ENCODE data around the gene KIF5A.
"Not testable (repeated sequence)": the region's sequence is repeated elsewhere in the genome, so short reads cannot be mapped to it uniquely, and the experiment has no call there.

KIF5A gene

DNA sequence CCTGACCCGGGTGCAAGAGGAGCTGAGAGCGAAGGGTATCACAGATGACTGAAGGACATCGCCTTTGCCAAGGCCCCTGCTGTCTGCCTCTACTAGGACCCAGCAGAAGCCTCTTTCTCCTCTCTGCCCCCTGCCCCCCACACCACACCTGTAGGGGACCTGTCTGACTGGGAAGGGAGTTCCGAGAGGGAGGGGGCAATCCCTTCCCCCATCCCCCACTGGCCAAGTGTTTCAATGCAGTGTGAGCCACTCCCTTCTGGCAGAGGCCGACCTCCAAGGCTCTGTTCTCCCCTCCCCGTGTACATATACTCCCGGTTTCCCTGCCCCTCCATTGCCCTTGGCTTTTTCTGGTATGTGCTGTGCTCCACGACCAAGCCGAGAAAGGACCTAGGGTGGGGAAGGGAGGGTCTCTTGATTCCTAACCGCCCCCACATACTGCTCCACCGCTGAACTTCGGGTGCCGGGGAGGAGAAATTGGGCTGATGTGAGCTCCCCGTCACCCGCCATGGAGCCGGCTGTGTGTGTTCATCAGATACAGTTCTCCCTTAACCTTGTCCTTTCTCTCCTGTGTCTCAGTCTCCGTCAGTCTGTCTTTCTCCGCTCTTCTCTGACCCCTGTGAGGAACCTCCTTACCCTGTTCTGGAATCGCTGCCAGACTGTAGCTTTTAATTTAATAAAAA, 59.4 kb downstream of the KIF5A start:
- DNase-seq: no peak

DNA sequence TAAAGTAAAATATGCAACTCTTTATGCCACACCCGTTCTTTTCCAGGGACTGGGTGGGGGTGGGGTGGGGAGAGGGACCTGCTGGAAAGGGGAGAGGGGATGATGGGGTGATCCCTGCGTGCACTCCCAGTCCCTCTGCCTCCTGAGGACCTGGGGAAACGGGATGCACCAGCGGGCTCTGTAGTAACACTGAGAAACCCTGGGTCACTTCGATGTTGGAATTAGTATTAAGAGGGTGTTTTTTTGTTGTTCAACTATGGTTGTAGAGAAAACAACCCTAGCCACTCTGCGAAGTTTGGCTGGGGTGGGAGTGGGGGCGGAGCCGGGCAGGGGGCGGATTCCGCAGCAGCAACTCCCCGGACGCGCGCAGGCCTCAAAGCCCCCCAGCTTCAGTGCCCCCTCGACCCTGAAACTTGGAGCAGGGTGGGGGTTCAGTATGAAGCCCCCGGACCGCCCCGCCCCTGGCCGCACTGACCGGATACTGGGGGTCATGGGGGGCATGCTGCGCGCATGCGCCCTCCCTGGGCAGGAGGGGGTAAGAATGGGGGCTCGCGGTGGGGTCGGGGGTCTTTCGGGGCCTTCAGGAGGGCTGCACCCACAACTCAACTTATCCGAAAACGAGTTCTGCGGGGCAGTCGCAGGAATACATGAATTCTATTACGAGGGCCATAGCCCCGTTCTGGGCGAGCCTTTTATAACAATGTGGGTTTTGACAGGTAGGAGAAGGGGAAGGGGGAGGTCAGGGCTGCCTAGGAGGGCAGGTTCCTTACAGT, 60.1 kb downstream of the KIF5A start:
- no peak for DNase-seq

DNA sequence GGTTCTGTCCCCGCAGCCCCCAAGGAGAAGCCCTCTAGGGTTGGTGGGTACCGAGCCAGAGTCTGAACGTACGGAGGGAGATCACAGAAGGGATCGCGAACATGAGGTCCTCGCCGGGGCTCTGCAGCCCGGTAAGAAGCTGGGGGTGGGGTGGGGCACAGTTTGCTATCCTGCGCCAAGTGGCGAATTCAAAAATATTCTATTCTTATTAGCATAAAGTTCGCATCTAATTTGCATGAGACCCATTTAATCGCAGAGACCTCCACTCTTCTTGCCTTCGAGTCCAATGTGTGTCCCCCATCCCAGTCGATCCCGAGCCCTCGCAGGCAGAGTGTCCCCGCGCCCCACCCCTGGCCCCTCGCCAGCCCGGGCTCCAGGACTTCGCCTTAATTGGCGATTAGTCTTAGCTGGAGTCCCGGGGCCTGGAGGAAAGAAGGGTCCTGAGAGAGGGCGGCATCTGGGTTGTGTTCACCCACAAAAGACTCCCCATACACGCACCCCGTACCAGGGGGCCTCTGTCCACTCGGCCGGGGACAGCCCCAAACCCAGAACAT, 60.8 kb downstream of the KIF5A start:
- no peak for DNase-seq

DNA sequence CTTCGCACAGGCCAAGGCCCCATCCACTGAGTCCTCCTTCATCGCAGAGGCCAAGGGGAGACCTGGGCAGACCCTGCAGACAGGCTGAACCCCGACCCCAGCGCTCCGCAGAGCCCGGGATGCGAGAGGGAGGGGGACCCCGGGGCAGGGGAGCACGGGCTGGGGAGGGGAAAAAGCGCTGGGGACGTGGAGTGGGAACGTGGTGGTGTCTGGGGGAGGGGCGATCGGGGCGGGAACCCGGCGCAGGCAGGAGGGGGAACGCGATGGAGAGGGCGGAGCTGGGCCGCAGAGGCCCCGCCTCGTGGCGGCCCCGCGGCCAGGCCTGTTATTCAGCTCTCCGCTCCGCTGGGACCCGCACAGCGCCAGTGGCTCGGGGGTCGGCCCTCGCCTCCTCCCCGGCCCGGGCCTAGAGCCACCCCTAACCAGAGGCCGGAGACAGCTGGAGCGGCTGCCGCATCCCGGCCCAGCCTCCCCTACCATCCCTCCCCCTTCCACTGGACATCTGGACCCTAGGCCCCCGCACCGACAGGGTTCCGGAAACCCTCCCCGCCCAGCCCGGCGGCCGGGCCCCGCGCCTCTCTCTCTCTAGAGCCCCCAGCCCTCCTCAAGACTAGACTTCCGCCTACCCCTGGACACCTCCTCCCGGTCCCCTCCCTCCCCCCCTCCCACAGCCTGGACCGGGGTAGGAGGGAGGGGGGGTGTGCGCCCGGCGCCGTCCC, 61.4 kb downstream of the KIF5A start, which contains the start of gene ARHGEF25:
ARHGEF25 (plus strand) TSS at position 328 of the 719 bp plus-strand sequence. CDS start 460 bp downstream, outside the sequence.
- peak; percentile 37 for DNase-seq

DNA sequence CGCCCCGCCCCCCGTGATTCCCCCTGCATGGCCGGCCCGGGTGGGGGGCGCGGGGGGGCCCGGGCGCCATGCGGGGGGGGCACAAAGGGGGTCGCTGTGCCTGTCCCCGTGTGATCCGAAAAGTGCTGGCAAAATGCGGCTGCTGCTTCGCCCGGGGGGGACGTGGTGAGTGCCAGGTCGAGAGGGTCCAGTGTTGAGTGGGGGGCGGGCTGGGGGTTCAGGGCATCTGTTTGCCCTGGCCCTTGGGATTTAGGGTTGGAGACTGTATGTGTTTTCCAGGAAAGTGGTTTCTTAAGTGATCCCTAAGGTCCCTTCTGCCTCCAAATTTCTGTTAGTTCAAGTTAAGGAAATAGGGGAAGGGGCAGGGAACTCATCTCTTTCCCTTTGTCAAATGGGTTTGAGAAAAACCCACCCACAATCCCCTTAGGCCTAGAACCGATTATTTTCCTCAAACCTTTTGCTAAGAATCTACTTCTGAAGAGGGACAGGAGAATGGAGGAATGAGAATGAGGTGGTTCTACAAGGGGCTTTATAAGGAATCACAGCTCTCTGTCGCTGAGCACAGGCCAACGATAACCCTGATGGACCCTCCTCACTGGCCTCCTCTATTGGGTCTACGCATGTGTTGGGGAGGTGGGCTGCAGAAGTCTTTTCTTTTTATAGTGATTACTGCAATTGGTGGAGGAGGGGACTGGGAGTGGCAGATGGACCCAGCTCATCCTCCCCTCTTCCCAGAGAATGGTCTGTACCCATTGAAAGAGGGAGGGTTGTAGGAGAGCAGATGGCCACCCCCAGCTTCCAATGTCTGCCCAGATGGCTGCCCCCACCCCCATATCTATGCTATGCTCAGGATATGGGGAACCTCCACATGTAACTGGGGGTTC, 62.2 kb downstream of the KIF5A start:
- DNase-seq: no peak

DNA sequence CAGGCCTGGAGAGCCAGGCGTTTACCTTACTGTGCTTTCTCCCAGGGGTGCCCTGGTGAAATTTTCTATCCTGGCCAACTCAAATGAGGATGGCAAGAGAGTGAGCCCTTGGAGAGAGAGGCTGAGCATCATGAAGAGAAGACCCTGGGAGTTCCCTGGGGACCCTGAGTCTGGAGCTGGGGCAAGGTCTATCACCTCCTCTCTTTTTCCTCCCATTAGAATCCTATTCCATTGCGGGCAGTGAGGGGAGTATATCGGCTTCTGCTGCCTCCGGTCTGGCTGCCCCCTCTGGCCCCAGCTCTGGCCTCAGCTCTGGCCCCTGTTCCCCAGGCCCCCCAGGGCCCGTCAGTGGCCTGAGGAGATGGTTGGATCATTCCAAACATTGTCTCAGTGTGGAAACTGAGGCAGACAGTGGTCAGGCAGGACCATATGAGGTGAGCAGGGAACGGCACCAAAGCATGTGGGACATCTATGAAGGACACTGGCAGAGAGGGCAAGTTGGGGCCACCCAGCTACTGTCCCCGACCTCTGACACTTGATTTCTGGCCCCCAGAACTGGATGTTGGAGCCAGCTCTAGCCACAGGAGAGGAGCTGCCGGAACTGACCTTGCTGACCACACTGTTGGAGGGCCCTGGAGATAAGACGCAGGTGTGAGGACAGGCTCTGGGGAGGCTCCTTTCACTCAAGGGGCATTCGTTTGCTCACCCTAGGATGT, 63.0 kb downstream of the KIF5A start:
- DNase-seq: no peak

DNA sequence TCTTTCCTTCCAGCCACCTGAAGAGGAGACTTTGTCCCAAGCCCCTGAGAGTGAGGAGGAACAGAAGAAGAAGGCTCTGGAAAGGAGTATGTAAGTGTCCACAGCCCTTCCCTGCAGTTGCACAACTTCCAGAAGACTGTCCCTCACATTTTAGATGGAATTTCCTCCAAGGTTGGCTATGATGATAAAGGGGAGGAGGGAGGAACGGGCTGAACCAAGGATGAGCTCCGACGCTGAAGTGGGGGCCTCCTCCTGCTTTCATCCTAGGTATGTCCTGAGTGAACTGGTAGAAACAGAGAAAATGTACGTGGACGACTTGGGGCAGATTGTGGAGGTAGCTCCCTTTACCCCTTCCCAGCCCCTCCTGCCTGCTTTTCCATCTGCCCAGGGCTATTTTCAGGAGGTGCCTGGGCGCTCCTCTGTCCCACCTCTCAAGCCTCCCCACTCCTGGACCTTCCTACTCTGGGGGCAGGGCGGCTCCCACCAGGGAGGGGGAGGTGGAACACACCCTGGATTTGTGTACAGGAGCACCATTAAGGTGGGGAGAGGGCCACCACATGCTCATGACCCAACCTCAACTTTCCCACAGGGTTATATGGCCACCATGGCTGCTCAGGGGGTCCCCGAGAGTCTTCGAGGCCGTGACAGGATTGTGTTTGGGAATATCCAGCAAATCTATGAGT, 63.7 kb downstream of the KIF5A start:
- no peak for DNase-seq

DNA sequence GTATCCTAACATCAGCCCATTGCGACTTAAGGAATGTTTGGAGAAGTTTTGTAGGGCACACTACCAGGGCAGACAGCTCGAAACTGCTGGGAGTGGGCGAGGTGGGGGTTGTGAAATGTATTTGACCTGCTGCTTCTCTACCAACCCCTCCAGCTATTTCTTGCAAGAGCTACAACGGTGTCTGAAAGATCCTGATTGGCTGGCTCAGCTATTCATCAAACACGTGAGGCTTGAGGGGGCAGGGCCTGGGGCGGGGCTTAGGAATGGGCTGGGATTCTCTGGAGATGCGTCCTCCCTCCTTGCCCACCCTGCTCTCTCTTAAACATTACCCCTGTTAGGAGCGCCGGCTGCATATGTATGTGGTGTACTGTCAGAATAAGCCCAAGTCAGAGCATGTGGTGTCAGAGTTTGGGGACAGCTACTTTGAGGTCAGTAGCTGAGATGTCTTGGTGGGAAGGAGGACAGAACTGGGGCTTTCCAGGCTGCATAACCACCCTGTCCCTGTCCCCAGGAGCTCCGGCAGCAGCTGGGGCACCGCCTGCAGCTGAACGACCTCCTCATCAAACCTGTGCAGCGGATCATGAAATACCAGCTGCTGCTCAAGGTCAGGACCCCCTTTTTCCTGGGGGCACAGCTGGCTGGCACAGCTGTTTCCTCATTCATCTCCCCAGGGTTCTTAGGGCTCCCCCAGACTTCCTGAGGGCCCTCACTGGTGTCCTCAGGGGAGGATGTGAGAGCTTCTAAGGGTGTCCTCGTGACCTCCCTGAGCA, 64.5 kb downstream of the KIF5A start:
- DNase-seq: no peak

DNA sequence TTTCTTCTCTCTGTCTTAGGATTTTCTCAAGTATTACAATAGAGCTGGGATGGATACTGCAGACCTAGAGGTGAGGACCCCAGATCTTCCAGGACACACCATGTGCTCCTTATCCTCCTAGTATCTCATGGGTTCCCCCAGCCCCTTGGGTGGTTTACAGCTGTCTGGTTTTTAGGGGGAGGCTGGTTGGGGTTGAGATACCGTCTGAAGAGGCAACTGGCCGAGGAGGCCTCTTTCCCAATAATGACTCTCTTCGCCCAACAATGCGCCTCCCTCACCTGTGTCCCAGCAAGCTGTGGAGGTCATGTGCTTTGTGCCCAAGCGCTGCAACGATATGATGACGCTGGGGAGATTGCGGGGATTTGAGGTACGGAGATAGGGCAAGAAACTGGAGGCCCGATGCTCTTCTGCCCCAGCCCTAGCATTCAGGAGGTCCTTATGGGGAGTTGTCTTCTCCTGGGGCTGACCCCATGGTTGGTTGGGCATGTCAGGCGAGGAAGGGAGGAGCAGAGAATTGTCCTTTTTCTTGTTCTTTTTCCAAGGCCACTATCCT, 65.2 kb downstream of the KIF5A start:
- DNase-seq: no peak

DNA sequence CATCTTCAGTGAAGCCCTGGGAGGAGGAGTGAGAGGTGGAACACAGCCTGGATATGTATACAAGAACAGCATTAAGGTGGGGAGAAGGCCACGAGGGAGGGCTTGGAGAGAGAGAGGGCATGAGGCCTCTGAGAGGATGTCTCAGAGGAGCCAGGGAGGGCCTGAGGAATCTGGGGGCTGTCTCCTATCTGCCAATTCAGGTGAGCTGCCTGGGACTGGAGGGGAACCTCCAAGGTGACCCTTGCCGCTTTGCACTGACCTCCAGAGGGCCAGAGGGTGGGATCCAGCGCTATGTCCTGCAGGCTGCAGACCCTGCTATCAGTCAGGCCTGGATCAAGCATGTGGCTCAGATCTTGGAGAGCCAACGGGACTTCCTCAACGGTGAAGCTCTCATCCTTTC, 65.8 kb downstream of the KIF5A start:
- no peak for DNase-seq

DNA sequence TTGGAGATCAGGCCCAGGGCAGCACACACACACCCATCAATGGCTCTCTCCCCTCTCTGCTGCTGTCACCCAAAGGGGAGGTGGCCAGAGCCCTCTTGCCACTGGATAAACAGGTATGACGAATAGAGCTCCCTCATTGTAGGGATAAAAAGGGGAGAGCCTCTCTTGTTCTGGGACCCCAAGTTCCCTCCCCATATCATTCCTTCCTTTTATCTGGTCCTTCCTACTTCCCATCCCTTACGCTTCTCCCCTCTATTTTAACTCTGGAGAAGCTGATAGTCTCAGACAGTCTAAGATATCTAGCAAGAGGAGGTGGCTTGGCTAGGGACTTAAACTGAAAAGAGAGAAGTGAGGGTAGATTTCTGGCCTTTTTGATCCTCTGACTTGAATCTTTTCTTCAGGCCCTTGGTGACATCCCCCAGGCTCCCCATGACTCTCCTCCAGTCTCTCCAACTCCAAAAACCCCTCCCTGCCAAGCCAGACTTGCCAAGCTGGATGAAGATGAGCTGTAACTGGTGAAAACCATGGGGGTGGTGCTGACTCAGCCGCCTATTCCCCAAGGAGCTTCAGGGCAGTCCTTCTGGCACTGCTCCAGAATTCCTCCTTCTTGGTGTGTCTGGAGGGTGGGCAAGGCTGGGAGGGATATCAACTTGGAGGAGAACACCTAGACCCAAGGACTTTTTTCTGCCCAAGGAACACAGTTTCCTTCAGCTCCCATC, 66.7 kb downstream of the KIF5A start:
- no peak for DNase-seq

DNA sequence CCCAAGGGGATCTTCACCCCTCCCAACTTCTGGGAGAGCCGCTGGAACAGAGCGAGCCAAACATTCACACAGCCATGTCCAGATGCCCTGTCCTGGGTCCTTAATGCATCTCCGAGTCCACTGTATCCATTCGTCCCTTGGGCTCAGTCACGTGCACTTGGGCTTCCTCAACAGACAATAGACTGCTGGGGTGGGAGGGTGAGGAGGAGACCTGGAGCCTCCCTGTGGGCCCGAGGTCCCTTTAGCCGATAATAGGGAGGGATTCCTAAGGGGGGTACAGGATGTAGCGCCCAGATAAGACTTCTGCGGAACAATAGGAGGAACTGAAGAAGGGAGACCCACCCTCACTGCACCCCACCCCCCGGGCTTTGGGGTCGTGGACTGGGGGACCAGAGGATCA, 68.1 kb downstream of the KIF5A start:
- DNase-seq: no peak

DNA sequence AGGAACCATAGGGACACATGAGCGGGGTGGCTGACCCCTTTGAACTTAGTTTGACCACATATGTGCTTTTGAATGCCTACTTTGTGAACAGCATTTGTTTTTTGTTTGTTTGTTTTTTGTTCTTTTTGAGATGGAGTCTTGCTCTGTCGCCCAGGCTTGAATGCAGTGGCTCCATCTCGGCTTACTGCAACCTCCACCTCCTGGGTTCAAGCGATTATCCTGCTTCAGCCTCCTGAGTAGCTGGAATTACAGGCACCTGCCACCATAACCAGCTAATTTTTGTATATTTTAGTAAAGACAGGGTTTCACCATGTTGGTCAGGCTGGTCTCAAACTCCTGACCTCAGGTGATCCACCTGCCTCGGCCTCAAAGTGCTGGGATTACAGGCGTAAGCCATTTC, 68.6 kb downstream of the KIF5A start:
- DNase-seq: not testable (repeated sequence)

DNA sequence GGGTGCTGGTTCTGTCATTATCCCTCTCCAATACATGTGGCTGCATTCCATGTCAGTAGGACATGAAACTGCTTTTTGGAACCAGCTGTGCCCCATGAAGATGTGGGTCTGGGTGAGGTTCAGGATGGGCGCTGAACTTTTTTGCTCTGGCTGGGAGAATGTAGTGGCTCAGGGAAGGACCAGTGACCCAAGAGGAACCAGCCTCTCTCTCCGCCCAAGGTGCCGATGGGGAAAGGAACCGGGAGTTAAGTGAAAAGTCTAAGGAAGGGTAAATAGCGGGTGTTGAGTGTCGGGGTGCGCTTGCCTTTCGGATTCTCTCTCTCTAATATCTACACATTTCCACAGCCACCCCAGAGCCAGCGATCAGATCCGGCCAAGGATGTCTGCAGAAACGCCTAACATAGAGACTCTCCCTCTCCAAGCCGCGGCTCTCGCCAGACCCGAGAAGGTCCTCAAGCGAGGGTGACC, 69.2 kb downstream of the KIF5A start:
- no peak for DNase-seq

DNA sequence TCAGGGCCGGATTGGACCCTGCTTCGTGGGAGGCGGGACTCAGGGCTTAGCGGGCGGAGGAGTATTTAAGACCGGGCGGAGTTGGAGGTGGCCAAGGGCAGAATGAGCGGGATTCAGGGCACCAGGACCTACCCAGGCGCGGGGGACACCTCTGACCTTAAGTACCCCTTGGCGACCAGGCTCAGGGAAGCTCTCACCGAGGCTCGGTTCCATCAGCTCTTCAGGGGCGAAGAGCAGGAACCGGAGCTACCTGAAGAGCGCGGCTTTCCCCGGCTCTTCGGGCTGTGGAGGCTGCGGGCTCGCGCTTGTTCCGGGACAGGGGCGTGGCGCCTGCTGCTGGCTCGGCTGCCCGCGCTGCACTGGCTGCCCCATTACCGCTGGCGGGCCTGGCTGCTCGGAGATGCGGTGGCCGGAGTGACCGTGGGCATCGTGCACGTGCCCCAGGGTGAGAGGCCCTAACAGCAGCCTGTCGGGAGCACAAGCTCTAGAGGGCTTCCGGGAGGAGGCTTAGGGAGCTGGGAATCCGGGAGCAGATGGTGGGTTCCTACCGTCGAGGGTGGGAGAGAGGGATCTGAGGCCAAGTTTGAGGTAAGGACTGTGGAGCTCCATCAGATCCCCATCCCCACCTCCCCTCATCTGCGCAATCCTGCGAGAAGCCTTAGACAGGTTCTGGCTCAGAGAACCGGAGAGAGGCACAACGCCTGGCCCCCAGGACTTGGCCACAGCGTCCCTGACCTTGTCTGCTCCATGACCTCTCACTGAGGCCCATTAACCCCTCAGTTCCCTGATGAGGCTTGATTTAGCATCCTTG, 69.8 kb downstream of the KIF5A start:
- DNase-seq: no peak

DNA sequence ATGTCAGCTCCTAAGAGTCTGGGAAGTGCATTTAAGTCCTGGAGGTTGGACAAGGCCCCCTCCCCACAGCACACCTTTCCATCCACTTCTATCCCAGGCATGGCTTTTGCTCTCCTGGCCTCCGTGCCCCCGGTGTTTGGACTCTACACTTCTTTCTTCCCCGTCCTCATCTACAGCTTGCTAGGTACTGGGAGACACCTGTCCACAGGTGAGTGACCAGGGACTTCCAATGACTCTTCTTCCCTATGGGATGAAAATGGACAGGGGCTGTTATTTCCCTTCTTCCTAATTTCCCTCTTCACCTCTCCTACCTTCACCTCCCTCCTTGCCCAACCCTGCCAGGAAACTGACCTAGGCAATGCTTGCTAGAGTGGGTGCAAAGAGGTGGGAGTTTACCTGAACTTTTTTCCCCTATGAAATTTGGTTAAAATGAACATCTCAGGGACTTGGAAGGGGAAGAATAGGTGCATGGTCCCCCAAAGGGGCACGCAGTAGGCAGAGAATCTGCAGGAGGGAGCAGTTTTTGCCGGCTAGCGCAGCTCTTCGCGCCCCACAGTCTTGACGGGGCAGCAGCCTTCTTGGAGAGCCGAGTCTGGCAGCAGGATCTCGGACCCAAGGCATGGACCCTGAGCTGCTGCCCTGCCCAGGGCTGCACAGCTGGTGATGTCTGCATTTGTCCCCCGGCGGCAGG, 70.5 kb downstream of the KIF5A start:
- DNase-seq: no peak

DNA sequence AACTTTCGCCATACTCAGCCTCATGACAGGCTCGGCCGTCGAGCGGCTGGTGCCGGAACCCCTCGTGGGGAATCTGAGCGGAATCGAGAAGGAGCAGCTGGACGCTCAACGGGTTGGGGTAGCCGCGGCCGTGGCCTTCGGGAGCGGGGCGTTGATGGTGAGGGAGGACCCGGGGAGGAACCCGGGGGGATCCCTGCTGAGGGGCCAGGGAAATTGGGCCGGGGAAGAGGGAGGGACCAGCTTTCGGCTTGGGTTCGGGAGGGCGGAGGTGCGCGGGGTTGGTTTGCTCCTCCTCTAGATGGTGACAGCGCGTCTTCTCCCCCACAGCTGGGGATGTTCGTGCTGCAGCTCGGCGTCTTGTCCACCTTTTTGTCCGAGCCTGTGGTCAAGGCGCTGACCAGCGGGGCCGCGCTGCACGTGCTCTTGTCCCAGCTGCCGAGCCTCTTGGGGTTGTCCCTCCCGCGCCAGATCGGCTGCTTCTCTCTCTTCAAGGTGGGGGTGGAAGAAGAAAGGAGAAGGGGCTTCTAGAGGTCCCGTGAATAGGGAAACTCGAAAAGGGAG, 71.2 kb downstream of the KIF5A start:
- no peak for DNase-seq

Data from T-helper 9 cell (primary cell).